HepG2 (cell line): ENCODE measurements around the gene PRKCSH. TPM values are rescaled to one million over a fixed set of nuclear protein-coding genes. Genes with fewer than 3 reads are reported as not detected.

Experiments used
- RBM22 ChIP-seq: fragments of 200-400 bp; formaldehyde crosslinking; optimal IDR thresholded peaks from 2 replicates; pipeline ENCODE3; 2017; ENCODE audit warnings: mild to moderate bottlenecking, low read length, moderate library complexity
- ZFY ChIP-seq: sonication (generic); formaldehyde crosslinking; IDR thresholded peaks from 2 replicates; pipeline ENCODE4 v1.4.0; 2020; ENCODE audit warnings: missing genetic modification reagents
- ZNF143 ChIP-seq: sonication (generic); formaldehyde crosslinking; IDR thresholded peaks from 2 replicates; pipeline ENCODE4 v1.4.0; 2020; ENCODE audit warnings: missing genetic modification reagents
- ZNF441 ChIP-seq: sonication (generic); formaldehyde crosslinking; IDR thresholded peaks from 2 replicates; pipeline ENCODE4 v1.7.0; 2021; ENCODE audit warnings: missing genetic modification reagents, borderline replicate concordance
- ZNF644 ChIP-seq: IDR thresholded peaks from 2 replicates; pipeline ENCODE4 v1.6.1; 2016; ENCODE audit warnings: low read depth
- polyA plus RNA-seq, 8 experiments: library from polyadenylated mRNA; depleted of rRNA in 3 of 8; stranded (reverse) in 7 of 8; unstranded in 1 of 8; fragments of >200 nt; fragmentation: Illumina TruSeq in 4 of 8; extraction: Trizol in 4 of 8; gene quantifications; 2 replicates each; pipeline versions ENCODE4 v1.2.1 to v1.2.3, GENCODE V29; 2011 to 2016; ENCODE audit warnings: low read depth in 4 of 8, missing spikeins in 1 of 8, mixed read lengths in 1 of 8; ENCODE audit not compliant: insufficient read depth in 1 of 8
- total RNA-seq, 5 experiments: library from RNA; depleted of rRNA; stranded (reverse); fragments of >200 nt; fragmentation: Illumina TruSeq; extraction: Trizol; gene quantifications; 2 replicates each; pipeline ENCODE4 v1.2.3, GENCODE V29; 2016; ENCODE audit warnings: low read depth in 1 of 5
- TF ChIP-seq, protein P1 (sequence below): sonication (generic); formaldehyde crosslinking; IDR thresholded peaks from 2 replicates; pipeline ENCODE4 v1.4.0; 2020; ENCODE audit warnings: missing genetic modification reagents, borderline replicate concordance
- TF ChIP-seq, protein P2 (sequence below): sonication (generic); formaldehyde crosslinking; IDR thresholded peaks from 2 replicates; pipeline ENCODE4 v1.9.0; 2022; ENCODE audit warnings: missing genetic modification reagents, mild to moderate bottlenecking, borderline replicate concordance
- TF ChIP-seq, protein P3 (sequence below): sonication (generic); formaldehyde crosslinking; IDR thresholded peaks from 2 replicates; pipeline ENCODE4 v1.8.1; 2022; ENCODE audit warnings: low read depth, mild to moderate bottlenecking, missing genetic modification reagents

PRKCSH gene
- total and polyA plus RNA-seq, 2 of the 13 experiments (the other 11 are each of a cell fraction or from before 2014, with no cell fraction given), result 85.1 to 125 TPM

DNA sequence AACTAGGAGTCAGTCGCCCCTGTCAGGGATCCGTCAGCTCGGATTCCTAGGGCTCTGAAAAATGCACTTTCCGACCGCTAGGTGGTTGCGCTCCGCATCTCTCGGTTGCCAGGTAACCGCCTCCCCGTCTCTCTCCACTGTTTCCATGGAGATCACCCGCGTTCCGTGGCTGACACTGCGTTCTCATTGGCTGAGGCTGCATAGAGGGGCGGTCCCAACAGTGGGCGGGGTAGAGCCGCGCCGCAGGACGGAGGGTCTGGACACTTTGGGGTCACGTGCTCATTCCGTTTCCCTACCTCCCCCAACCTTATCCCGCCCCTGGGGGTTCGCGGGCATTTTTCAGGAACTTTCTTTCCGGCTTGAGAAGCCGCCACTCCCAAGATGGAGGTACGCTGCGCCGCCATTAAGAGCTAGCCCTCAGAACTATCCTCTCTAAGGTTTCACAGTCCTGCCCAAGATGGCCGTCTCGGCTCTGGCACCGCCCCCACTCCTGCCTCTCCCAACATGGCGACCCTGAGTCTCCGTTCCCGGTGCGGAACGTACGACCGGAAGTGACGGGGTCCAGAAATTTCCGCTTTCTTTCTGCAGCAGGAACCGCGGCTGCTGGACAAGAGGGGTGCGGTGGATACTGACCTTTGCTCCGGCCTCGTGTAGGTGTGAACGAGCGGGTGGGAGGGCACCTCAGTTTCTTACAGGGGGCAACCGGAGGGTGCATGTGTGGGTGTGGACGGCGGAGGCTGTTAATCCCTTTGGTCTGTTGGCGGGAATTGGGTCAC lies at the start of gene PRKCSH, which contains the start of gene ODAD3 (continued):
- TF ChIP-seq, protein P1, sequence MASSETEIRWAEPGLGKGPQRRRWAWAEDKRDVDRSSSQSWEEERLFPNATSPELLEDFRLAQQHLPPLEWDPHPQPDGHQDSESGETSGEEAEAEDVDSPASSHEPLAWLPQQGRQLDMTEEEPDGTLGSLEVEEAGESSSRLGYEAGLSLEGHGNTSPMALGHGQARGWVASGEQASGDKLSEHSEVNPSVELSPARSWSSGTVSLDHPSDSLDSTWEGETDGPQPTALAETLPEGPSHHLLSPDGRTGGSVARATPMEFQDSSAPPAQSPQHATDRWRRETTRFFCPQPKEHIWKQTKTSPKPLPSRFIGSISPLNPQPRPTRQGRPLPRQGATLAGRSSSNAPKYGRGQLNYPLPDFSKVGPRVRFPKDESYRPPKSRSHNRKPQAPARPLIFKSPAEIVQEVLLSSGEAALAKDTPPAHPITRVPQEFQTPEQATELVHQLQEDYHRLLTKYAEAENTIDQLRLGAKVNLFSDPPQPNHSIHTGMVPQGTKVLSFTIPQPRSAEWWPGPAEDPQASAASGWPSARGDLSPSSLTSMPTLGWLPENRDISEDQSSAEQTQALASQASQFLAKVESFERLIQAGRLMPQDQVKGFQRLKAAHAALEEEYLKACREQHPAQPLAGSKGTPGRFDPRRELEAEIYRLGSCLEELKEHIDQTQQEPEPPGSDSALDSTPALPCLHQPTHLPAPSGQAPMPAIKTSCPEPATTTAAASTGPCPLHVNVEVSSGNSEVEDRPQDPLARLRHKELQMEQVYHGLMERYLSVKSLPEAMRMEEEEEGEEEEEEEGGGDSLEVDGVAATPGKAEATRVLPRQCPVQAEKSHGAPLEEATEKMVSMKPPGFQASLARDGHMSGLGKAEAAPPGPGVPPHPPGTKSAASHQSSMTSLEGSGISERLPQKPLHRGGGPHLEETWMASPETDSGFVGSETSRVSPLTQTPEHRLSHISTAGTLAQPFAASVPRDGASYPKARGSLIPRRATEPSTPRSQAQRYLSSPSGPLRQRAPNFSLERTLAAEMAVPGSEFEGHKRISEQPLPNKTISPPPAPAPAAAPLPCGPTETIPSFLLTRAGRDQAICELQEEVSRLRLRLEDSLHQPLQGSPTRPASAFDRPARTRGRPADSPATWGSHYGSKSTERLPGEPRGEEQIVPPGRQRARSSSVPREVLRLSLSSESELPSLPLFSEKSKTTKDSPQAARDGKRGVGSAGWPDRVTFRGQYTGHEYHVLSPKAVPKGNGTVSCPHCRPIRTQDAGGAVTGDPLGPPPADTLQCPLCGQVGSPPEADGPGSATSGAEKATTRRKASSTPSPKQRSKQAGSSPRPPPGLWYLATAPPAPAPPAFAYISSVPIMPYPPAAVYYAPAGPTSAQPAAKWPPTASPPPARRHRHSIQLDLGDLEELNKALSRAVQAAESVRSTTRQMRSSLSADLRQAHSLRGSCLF, result no peak
- peak; percentile 88 for TF ChIP-seq ZFY (CRISPR knock-in tag)
- peak; percentile 74 for TF ChIP-seq ZNF143 (CRISPR knock-in tag)
- TF ChIP-seq, protein P2, sequence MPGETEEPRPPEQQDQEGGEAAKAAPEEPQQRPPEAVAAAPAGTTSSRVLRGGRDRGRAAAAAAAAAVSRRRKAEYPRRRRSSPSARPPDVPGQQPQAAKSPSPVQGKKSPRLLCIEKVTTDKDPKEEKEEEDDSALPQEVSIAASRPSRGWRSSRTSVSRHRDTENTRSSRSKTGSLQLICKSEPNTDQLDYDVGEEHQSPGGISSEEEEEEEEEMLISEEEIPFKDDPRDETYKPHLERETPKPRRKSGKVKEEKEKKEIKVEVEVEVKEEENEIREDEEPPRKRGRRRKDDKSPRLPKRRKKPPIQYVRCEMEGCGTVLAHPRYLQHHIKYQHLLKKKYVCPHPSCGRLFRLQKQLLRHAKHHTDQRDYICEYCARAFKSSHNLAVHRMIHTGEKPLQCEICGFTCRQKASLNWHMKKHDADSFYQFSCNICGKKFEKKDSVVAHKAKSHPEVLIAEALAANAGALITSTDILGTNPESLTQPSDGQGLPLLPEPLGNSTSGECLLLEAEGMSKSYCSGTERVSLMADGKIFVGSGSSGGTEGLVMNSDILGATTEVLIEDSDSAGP, result peak; percentile 49; the same call in 1 of the 2 replicates
- no peak for TF ChIP-seq ZNF644
- peak; percentile 96 for TF ChIP-seq RBM22
- TF ChIP-seq ZNF441 (CRISPR knock-in tag), result peak; percentile 56; the same call in 1 of the 2 replicates
- TF ChIP-seq, protein P3, sequence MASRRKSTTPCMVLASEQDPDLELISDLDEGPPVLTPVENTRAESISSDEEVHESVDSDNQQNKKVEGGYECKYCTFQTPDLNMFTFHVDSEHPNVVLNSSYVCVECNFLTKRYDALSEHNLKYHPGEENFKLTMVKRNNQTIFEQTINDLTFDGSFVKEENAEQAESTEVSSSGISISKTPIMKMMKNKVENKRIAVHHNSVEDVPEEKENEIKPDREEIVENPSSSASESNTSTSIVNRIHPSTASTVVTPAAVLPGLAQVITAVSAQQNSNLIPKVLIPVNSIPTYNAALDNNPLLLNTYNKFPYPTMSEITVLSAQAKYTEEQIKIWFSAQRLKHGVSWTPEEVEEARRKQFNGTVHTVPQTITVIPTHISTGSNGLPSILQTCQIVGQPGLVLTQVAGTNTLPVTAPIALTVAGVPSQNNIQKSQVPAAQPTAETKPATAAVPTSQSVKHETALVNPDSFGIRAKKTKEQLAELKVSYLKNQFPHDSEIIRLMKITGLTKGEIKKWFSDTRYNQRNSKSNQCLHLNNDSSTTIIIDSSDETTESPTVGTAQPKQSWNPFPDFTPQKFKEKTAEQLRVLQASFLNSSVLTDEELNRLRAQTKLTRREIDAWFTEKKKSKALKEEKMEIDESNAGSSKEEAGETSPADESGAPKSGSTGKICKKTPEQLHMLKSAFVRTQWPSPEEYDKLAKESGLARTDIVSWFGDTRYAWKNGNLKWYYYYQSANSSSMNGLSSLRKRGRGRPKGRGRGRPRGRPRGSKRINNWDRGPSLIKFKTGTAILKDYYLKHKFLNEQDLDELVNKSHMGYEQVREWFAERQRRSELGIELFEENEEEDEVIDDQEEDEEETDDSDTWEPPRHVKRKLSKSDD (CRISPR knock-in tag), result peak; percentile 99
